Measurements from ENCODE around the gene PAX5.

Gene PAX5

GRCh38 chr9:36934478-36935065, 99.5 kb downstream of the PAX5 start:
- no peak for DNase-seq

GRCh38 chr9:36933676-36934215, 100.3 kb downstream of the PAX5 start:
- no peak for DNase-seq

GRCh38 chr9:36932198-36932597, 101.9 kb downstream of the PAX5 start:
- no peak for DNase-seq

- DNase-seq: no peak
Measured at GRCh38 chr9:36930941-36931340, 103.1 kb downstream of the PAX5 start.

- DNase-seq: no peak
Measured at GRCh38 chr9:36929350-36929675, 104.8 kb downstream of the PAX5 start.

GRCh38 chr9:36928670-36929349, 105.3 kb downstream of the PAX5 start:
- no peak for DNase-seq

GRCh38 chr9:36928210-36928609, 105.9 kb downstream of the PAX5 start:
- DNase-seq: no peak

- DNase-seq: no peak
Measured at GRCh38 chr9:36924757-36925432, 109.2 kb downstream of the PAX5 start.

- no peak for DNase-seq
Measured at GRCh38 chr9:36924071-36924470, 110.0 kb downstream of the PAX5 start.

GRCh38 chr9:36923025-36923625, 110.9 kb downstream of the PAX5 start:
- no peak for DNase-seq

- DNase-seq: no peak
Measured at GRCh38 chr9:36922548-36922947, 111.5 kb downstream of the PAX5 start.

- DNase-seq: no peak
Measured at GRCh38 chr9:36914212-36914577, 119.9 kb downstream of the PAX5 start.

- no peak for DNase-seq
Measured at GRCh38 chr9:36913393-36914211, 120.5 kb downstream of the PAX5 start.

- no peak for DNase-seq
Measured at GRCh38 chr9:36912620-36913019, 121.4 kb downstream of the PAX5 start.

- DNase-seq: no peak
Measured at GRCh38 chr9:36911601-36912412, 122.3 kb downstream of the PAX5 start.

GRCh38 chr9:36911037-36911436, 123.0 kb downstream of the PAX5 start:
- no peak for DNase-seq

GRCh38 chr9:36906492-36906891, 127.6 kb downstream of the PAX5 start:
- DNase-seq: no peak

GRCh38 chr9:36905101-36906066, 128.7 kb downstream of the PAX5 start:
- no peak for DNase-seq

All from hypothalamus (tissue), 51 donors.